Measurements from ENCODE around the gene FGD5.

FGD5 gene

GRCh38 chr3:14943042-14943441, 124.3 kb downstream of the FGD5 start:
- no peak overlapping the region for H3K27ac ChIP-seq (ENCODE audit: insufficient read depth in 1 of 2, low read depth in 1 of 2, low read length in 2 of 2, poor library complexity in 1 of 2, severe bottlenecking in 2 of 2)
- H3K4me3 ChIP-seq (ENCODE audit: control insufficient read depth in 1 of 7, extremely low read depth in 1 of 7, insufficient read depth in 4 of 7, low read depth in 2 of 7, low read length in 6 of 7): no peak overlapping the region
- H3K36me3 ChIP-seq (ENCODE audit: control insufficient read depth in 4 of 4, insufficient read depth in 4 of 4, low read length in 3 of 4): peaks cover 5 to 32% (median 20%) of the 10 kb centered on the region in 4 experiments
- POLR2A ChIA-PET: no interaction called here
- DNase-seq: no peak
- H3K9me3 ChIP-seq (ENCODE audit: control extremely low read depth in 1 of 5, control insufficient read depth in 4 of 5, insufficient read depth in 2 of 5, low read depth in 1 of 5, low read length in 4 of 5): no peaks in the 10 kb centered on the region
- H3K4me1 ChIP-seq (ENCODE audit: control extremely low read depth in 1 of 4, control insufficient read depth in 4 of 4, insufficient read depth in 4 of 4, low read length in 3 of 4): peaks cover 6 to 14% (median 11%) of the 10 kb centered on the region in 4 experiments
- H3K27me3 ChIP-seq (replicated peaks in 2 of 5; ENCODE audit: control insufficient read depth in 4 of 5, insufficient read depth in 5 of 5, low read length in 4 of 5): no peaks in the 10 kb centered on the region
- CTCF ChIA-PET: interaction anchor here (1.4 to 2.1 kb wide), 2 partner anchors 11 to 17 kb away, joined by 3 to 6 read pairs; no protein-coding TSS in a partner anchor

GRCh38 chr3:14946236-14946635, 127.5 kb downstream of the FGD5 start:
- ChIA-PET POLR2A (no interaction called here), CTCF (interaction anchor here (1.0 to 2.3 kb wide), 5 partner anchors 11 to 25 kb away, joined by 3 to 7 read pairs (median 3); no protein-coding TSS in a partner anchor)
- H3K36me3 ChIP-seq (ENCODE audit: control insufficient read depth in 4 of 4, insufficient read depth in 4 of 4, low read length in 3 of 4): peaks cover 5 to 32% (median 21%) of the 10 kb centered on the region in 4 experiments
- no peak for DNase-seq
- no peaks in the 10 kb centered on the region for H3K9me3 ChIP-seq (ENCODE audit: control extremely low read depth in 1 of 5, control insufficient read depth in 4 of 5, insufficient read depth in 2 of 5, low read depth in 1 of 5, low read length in 4 of 5)
- peak overlapping the region in 6 of 7 experiments; percentile 79 to 94 (median 86) for H3K4me3 ChIP-seq (ENCODE audit: control insufficient read depth in 1 of 7, extremely low read depth in 1 of 7, insufficient read depth in 4 of 7, low read depth in 2 of 7, low read length in 6 of 7)
- WGBS (ENCODE audit: insufficient coverage): 100% methylated on average over 1 of the region's 4 CpGs
- H3K4me1 ChIP-seq (ENCODE audit: control extremely low read depth in 1 of 4, control insufficient read depth in 4 of 4, insufficient read depth in 4 of 4, low read length in 3 of 4): peaks cover 27 to 41% (median 33%) of the 10 kb centered on the region in 4 experiments
- no peaks in the 10 kb centered on the region for H3K27me3 ChIP-seq (replicated peaks in 2 of 5; ENCODE audit: control insufficient read depth in 4 of 5, insufficient read depth in 5 of 5, low read length in 4 of 5)
- peak overlapping the region; percentile 91 to 94 for H3K27ac ChIP-seq (ENCODE audit: insufficient read depth in 1 of 2, low read depth in 1 of 2, low read length in 2 of 2, poor library complexity in 1 of 2, severe bottlenecking in 2 of 2)

- no peak for DNase-seq
- Histone ChIP-seq H3K9me3 (ENCODE audit: control extremely low read depth in 1 of 5, control insufficient read depth in 4 of 5, insufficient read depth in 2 of 5, low read depth in 1 of 5, low read length in 4 of 5) (no peaks in the 10 kb centered on the region), H3K27ac (ENCODE audit: insufficient read depth in 1 of 2, low read depth in 1 of 2, low read length in 2 of 2, poor library complexity in 1 of 2, severe bottlenecking in 2 of 2) (peak overlapping the region; percentile 91 to 94), H3K4me1 (ENCODE audit: control extremely low read depth in 1 of 4, control insufficient read depth in 4 of 4, insufficient read depth in 4 of 4, low read length in 3 of 4) (peaks cover 27 to 41% (median 33%) of the 10 kb centered on the region in 4 experiments), H3K36me3 (ENCODE audit: control insufficient read depth in 4 of 4, insufficient read depth in 4 of 4, low read length in 3 of 4) (peaks cover 5 to 32% (median 21%) of the 10 kb centered on the region in 4 experiments), H3K27me3 (replicated peaks in 2 of 5; ENCODE audit: control insufficient read depth in 4 of 5, insufficient read depth in 5 of 5, low read length in 4 of 5) (no peaks in the 10 kb centered on the region), H3K4me3 (ENCODE audit: control insufficient read depth in 1 of 7, extremely low read depth in 1 of 7, insufficient read depth in 4 of 7, low read depth in 2 of 7, low read length in 6 of 7) (peak overlapping the region; percentile 79 to 94 (median 86))
- ChIA-PET CTCF (interaction anchor here (1.2 to 2.3 kb wide), 4 partner anchors 10 to 26 kb away, joined by 3 to 7 read pairs (median 4); no protein-coding TSS in a partner anchor), POLR2A (interaction anchor here (0.7 kb wide), 1 partner anchor 10 kb away, joined by 3 read pairs; no protein-coding TSS in a partner anchor)
- 0% methylated on average over 5 of the region's 8 CpGs for WGBS (ENCODE audit: insufficient coverage)
Measured at GRCh38 chr3:14946739-14947099, 128.0 kb downstream of the FGD5 start.

- H3K27me3 ChIP-seq (replicated peaks in 2 of 5; ENCODE audit: control insufficient read depth in 4 of 5, insufficient read depth in 5 of 5, low read length in 4 of 5): no peaks in the 10 kb centered on the region
- under 1% methylated on average over 71 of the region's 108 CpGs for WGBS (ENCODE audit: insufficient coverage)
- DNase-seq: peak; percentile 77 to 92 (median 87)
- H3K27ac ChIP-seq (ENCODE audit: insufficient read depth in 1 of 2, low read depth in 1 of 2, low read length in 2 of 2, poor library complexity in 1 of 2, severe bottlenecking in 2 of 2): peak within 1 kb of the TSS; percentile 95 to 98
- peak within 1 kb of the TSS; percentile 79 to 94 (median 86) for H3K4me3 ChIP-seq (ENCODE audit: control insufficient read depth in 1 of 7, extremely low read depth in 1 of 7, insufficient read depth in 4 of 7, low read depth in 2 of 7, low read length in 6 of 7)
- H3K9me3 ChIP-seq (ENCODE audit: control extremely low read depth in 1 of 5, control insufficient read depth in 4 of 5, insufficient read depth in 2 of 5, low read depth in 1 of 5, low read length in 4 of 5): no peaks in the 10 kb centered on the region
- POLR2A ChIA-PET: interaction anchor here (0.7 kb wide), 1 partner anchor 10 kb away, joined by 3 read pairs; no protein-coding TSS in a partner anchor
- H3K4me1 ChIP-seq (ENCODE audit: control extremely low read depth in 1 of 4, control insufficient read depth in 4 of 4, insufficient read depth in 4 of 4, low read length in 3 of 4): peaks cover 27 to 43% (median 33%) of the 10 kb centered on the region in 4 experiments
- CTCF ChIA-PET: interaction anchor here (1.2 to 2.3 kb wide), 4 partner anchors 9 to 26 kb away, joined by 3 to 7 read pairs (median 4); no protein-coding TSS in a partner anchor
- peaks cover 5 to 31% (median 21%) of the 10 kb centered on the region in 4 experiments for H3K36me3 ChIP-seq (ENCODE audit: control insufficient read depth in 4 of 4, insufficient read depth in 4 of 4, low read length in 3 of 4)
Measured at GRCh38 chr3:14947100-14947885, 128.5 kb downstream of the FGD5 start, which contains the start of gene NR2C2. Gene NR2C2 (plus strand): TSS chr3:14947583. CDS start chr3:15003915, 56,332 bp downstream.

GRCh38 chr3:14947886-14948608, 129.3 kb downstream of the FGD5 start:
- DNase-seq: peak; percentile 95 to 98 (median 98)
- Histone ChIP-seq H3K9me3 (ENCODE audit: control extremely low read depth in 1 of 5, control insufficient read depth in 4 of 5, insufficient read depth in 2 of 5, low read depth in 1 of 5, low read length in 4 of 5) (no peaks in the 10 kb centered on the region), H3K27ac (ENCODE audit: insufficient read depth in 1 of 2, low read depth in 1 of 2, low read length in 2 of 2, poor library complexity in 1 of 2, severe bottlenecking in 2 of 2) (peak overlapping the region; percentile 95 to 98), H3K4me1 (ENCODE audit: control extremely low read depth in 1 of 4, control insufficient read depth in 4 of 4, insufficient read depth in 4 of 4, low read length in 3 of 4) (peaks cover 27 to 46% (median 33%) of the 10 kb centered on the region in 4 experiments), H3K36me3 (ENCODE audit: control insufficient read depth in 4 of 4, insufficient read depth in 4 of 4, low read length in 3 of 4) (peaks cover 6 to 26% (median 18%) of the 10 kb centered on the region in 4 experiments), H3K27me3 (replicated peaks in 2 of 5; ENCODE audit: control insufficient read depth in 4 of 5, insufficient read depth in 5 of 5, low read length in 4 of 5) (no peaks in the 10 kb centered on the region), H3K4me3 (ENCODE audit: control insufficient read depth in 1 of 7, extremely low read depth in 1 of 7, insufficient read depth in 4 of 7, low read depth in 2 of 7, low read length in 6 of 7) (peak overlapping the region; percentile 74 to 94 (median 86))
- CTCF ChIA-PET: interaction anchor here (1.3 kb wide), 1 partner anchor 9 kb away, joined by 3 read pairs; no protein-coding TSS in a partner anchor
- WGBS (ENCODE audit: insufficient coverage): 0% methylated on average over 39 of the region's 79 CpGs
- POLR2A ChIA-PET: interaction anchor here (0.5 to 0.6 kb wide), 3 partner anchors 32 to 436 kb away, joined by 3 read pairs; no protein-coding TSS in a partner anchor

- ChIA-PET CTCF (no interaction called here), POLR2A (interaction anchor here (0.6 kb wide), 1 partner anchor 142 kb away, joined by 3 read pairs; no protein-coding TSS in a partner anchor)
- H3K4me3 ChIP-seq (ENCODE audit: control insufficient read depth in 1 of 7, extremely low read depth in 1 of 7, insufficient read depth in 4 of 7, low read depth in 2 of 7, low read length in 6 of 7): peak overlapping the region; percentile 28 to 90 (median 82)
- H3K27me3 ChIP-seq (replicated peaks in 2 of 5; ENCODE audit: control insufficient read depth in 4 of 5, insufficient read depth in 5 of 5, low read length in 4 of 5): no peaks in the 10 kb centered on the region
- peak overlapping the region; percentile 67 to 89 for H3K27ac ChIP-seq (ENCODE audit: insufficient read depth in 1 of 2, low read depth in 1 of 2, low read length in 2 of 2, poor library complexity in 1 of 2, severe bottlenecking in 2 of 2)
- H3K36me3 ChIP-seq (ENCODE audit: control insufficient read depth in 4 of 4, insufficient read depth in 4 of 4, low read length in 3 of 4): peaks cover 8 to 20% (median 15%) of the 10 kb centered on the region in 4 experiments
- no peak for DNase-seq
- H3K9me3 ChIP-seq (ENCODE audit: control extremely low read depth in 1 of 5, control insufficient read depth in 4 of 5, insufficient read depth in 2 of 5, low read depth in 1 of 5, low read length in 4 of 5): no peaks in the 10 kb centered on the region
- WGBS (ENCODE audit: insufficient coverage): 5% methylated on average over 26 of the region's 26 CpGs
- H3K4me1 ChIP-seq (ENCODE audit: control extremely low read depth in 1 of 4, control insufficient read depth in 4 of 4, insufficient read depth in 4 of 4, low read length in 3 of 4): peaks cover 27 to 46% (median 33%) of the 10 kb centered on the region in 4 experiments
Measured at GRCh38 chr3:14948609-14949038, 129.9 kb downstream of the FGD5 start.

All from common myeloid progenitor, CD34-positive (primary cell).